ACC112 (cell line): ENCODE data around the gene ACOT11.

Experiments
- H2AFZ ChIP-seq: fragments of 200-600 bp; sonication (generic); one replicate; pipeline ENCODE4 v1.6.0; 2017; ENCODE audit warnings: antibody characterized with exemption, low read length; ENCODE audit not compliant: unreplicated experiment
- H3K27ac ChIP-seq: fragments of 200-600 bp; sonication (generic); 2 replicates; pipeline ENCODE4 v1.5.1; 2014; ENCODE audit warnings: low read depth, mild to moderate bottlenecking, antibody characterized with exemption, low read length, moderate library complexity
- H3K27me3 ChIP-seq: fragments of 200-600 bp; sonication (generic); 2 replicates; pipeline ENCODE4 v1.6.1; 2014; ENCODE audit warnings: mild to moderate bottlenecking, antibody characterized with exemption, low read length, moderate library complexity, mixed read lengths; ENCODE audit not compliant: insufficient read depth
- H3K36me3 ChIP-seq: fragments of 200-600 bp; sonication (generic); 2 replicates; pipeline ENCODE4 v1.6.1; 2016; ENCODE audit warnings: mild to moderate bottlenecking, antibody characterized with exemption, low read length, moderate library complexity, mixed read lengths; ENCODE audit not compliant: insufficient read depth
- H3K4me1 ChIP-seq: fragments of 200-600 bp; sonication (generic); one replicate; pipeline ENCODE4 v1.6.1; 2016; ENCODE audit warnings: low read length, mixed read lengths; ENCODE audit not compliant: insufficient read depth, unreplicated experiment, control insufficient read depth
- H3K4me3 ChIP-seq: fragments of 200-600 bp; sonication (generic); 2 replicates; pipeline ENCODE4 v1.5.1; 2014; ENCODE audit warnings: mild to moderate bottlenecking, low read depth, low read length
- H3K79me2 ChIP-seq: fragments of 200-600 bp; sonication (generic); one replicate; pipeline ENCODE4 v1.6.0; 2016; ENCODE audit warnings: low read length; ENCODE audit not compliant: control insufficient read depth, unreplicated experiment, insufficient read depth

ACOT11 gene

GRCh38 chr1:54604572-54605370 is 56.7 kb downstream of the ACOT11 start:
- H3K27ac ChIP-seq, result no peak overlapping the region
- H3K4me1 ChIP-seq, result no peaks in the 10 kb centered on the region
- no peak overlapping the region for H2AFZ ChIP-seq
- no peaks in the 10 kb centered on the region for H3K36me3 ChIP-seq
- no peak overlapping the region for H3K4me3 ChIP-seq
- H3K27me3 ChIP-seq, result no peaks in the 10 kb centered on the region
- no peaks in the 10 kb centered on the region for H3K79me2 ChIP-seq

- Histone ChIP-seq H3K27me3 (no peaks in the 10 kb centered on the region), H2AFZ (no peak overlapping the region), H3K4me1 (no peaks in the 10 kb centered on the region), H3K79me2 (no peaks in the 10 kb centered on the region), H3K4me3 (no peak overlapping the region), H3K36me3 (no peaks in the 10 kb centered on the region), H3K27ac (no peak overlapping the region)
Observed at GRCh38 chr1:54606096-54606989, 58.3 kb downstream of the ACOT11 start.

GRCh38 chr1:54606990-54607325 is 58.9 kb downstream of the ACOT11 start:
- no peak overlapping the region for H2AFZ ChIP-seq
- no peak overlapping the region for H3K27ac ChIP-seq
- no peak overlapping the region for H3K4me3 ChIP-seq

GRCh38 chr1:54607821-54608565 is 60.0 kb downstream of the ACOT11 start:
- Histone ChIP-seq H3K4me1 (peaks cover 5% of the 10 kb centered on the region), H3K36me3 (no peaks in the 10 kb centered on the region), H2AFZ (no peak overlapping the region), H3K79me2 (no peaks in the 10 kb centered on the region), H3K27ac (no peak overlapping the region), H3K27me3 (no peaks in the 10 kb centered on the region), H3K4me3 (no peak overlapping the region)

More at GRCh38 chr1:54606990-54607325, 58.9 kb downstream of the ACOT11 start:
- Histone ChIP-seq H3K36me3 (no peaks in the 10 kb centered on the region), H3K4me1 (no peaks in the 10 kb centered on the region), H3K79me2 (no peaks in the 10 kb centered on the region), H3K27me3 (no peaks in the 10 kb centered on the region)

GRCh38 chr1:54608566-54609230 is 60.7 kb downstream of the ACOT11 start:
- Histone ChIP-seq H3K27me3 (no peaks in the 10 kb centered on the region), H3K27ac (no peak overlapping the region)

GRCh38 chr1:54609301-54609921 is 61.4 kb downstream of the ACOT11 start:
- H3K79me2 ChIP-seq, result no peaks in the 10 kb centered on the region
- H3K4me3 ChIP-seq, result no peak overlapping the region
- no peaks in the 10 kb centered on the region for H3K36me3 ChIP-seq
- peaks cover 6% of the 10 kb centered on the region for H3K4me1 ChIP-seq
- no peak overlapping the region for H2AFZ ChIP-seq
- H3K27me3 ChIP-seq, result no peaks in the 10 kb centered on the region
- H3K27ac ChIP-seq, result no peak overlapping the region

More at GRCh38 chr1:54608566-54609230, 60.7 kb downstream of the ACOT11 start:
- Histone ChIP-seq H3K79me2 (no peaks in the 10 kb centered on the region), H3K36me3 (no peaks in the 10 kb centered on the region), H3K4me1 (peaks cover 6% of the 10 kb centered on the region), H3K4me3 (no peak overlapping the region), H2AFZ (no peak overlapping the region)

GRCh38 chr1:54610048-54610447 is 62.0 kb downstream of the ACOT11 start:
- no peak overlapping the region for H3K27ac ChIP-seq
- no peak overlapping the region for H3K4me3 ChIP-seq
- H3K4me1 ChIP-seq, result peaks cover 6% of the 10 kb centered on the region
- no peaks in the 10 kb centered on the region for H3K36me3 ChIP-seq
- H3K79me2 ChIP-seq, result no peaks in the 10 kb centered on the region
- H2AFZ ChIP-seq, result no peak overlapping the region
- no peaks in the 10 kb centered on the region for H3K27me3 ChIP-seq

- H2AFZ ChIP-seq, result no peak overlapping the region
- no peak overlapping the region for H3K4me3 ChIP-seq
- H3K79me2 ChIP-seq, result no peaks in the 10 kb centered on the region
- H3K27me3 ChIP-seq, result no peaks in the 10 kb centered on the region
- no peaks in the 10 kb centered on the region for H3K36me3 ChIP-seq
- H3K4me1 ChIP-seq, result peaks cover 6% of the 10 kb centered on the region
- H3K27ac ChIP-seq, result no peak overlapping the region
Observed at GRCh38 chr1:54610601-54611580, 62.9 kb downstream of the ACOT11 start.

GRCh38 chr1:54611621-54612020 is 63.6 kb downstream of the ACOT11 start:
- H3K27ac ChIP-seq, result no peak overlapping the region
- no peaks in the 10 kb centered on the region for H3K27me3 ChIP-seq
- no peaks in the 10 kb centered on the region for H3K79me2 ChIP-seq
- no peaks in the 10 kb centered on the region for H3K36me3 ChIP-seq
- no peak overlapping the region for H2AFZ ChIP-seq
- no peak overlapping the region for H3K4me3 ChIP-seq
- peaks cover 6% of the 10 kb centered on the region for H3K4me1 ChIP-seq
